Measurements from ENCODE around the gene CSF1R. TPM values are rescaled to one million over a fixed set of nuclear protein-coding genes. Genes with fewer than 3 reads are reported as not detected.
"Not testable (repeated sequence)": the region's sequence is repeated elsewhere in the genome, so short reads cannot be mapped to it uniquely, and the experiment has no call there.

CSF1R gene
- total and polyA plus RNA-seq, 8 donors, result 3.0 to 235 (median 25.2) TPM

DNA sequence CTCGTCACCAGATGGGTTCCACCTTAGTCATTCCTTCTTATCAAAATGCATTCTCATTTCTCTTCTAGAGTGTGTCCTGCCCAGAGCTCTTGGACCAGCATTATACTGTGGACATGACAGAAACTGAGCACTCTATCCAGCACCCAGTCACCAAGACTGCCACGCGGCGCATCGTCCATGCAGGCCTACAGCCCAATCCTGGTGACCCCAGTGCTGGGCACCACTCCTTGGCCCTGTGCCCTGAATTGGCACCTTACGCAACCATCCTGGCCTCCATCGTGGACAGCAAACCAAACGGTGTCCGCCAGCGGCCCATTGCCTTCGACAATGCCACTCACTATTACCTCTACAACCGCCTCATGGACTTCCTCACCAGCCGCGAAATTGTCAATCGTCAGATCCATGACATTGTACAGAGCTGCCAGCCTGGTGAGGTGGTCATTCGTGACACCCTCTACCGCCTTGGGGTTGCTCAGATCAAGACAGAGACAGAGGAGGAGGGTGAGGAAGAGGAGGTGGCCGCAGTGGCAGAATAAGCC, 34.6 kb downstream of the CSF1R start:
- intact Hi-C loops (cut with DNase I; ENCODE audit: low total_unique reads), result no loop called here
- Histone ChIP-seq H3K4me1 (peaks cover 0 to 4% (median 0%) of the 10 kb centered on the region in 4 donors), H3K27me3 (no peaks in the 10 kb centered on the region), H3K9me3 (no peaks in the 10 kb centered on the region), H3K36me3 (peaks cover 78 to 98% (median 96%) of the 10 kb centered on the region in 4 donors), H3K27ac (no peak overlapping the region), H3K4me3 (no peak overlapping the region)
- DNase-seq, result no peak
- TF ChIP-seq EP300 (IDR thresholded peaks at IDR 0.05) (no peak), POLR2A (IDR thresholded peaks at IDR 0.05) (no peak), POLR2AphosphoS5 (IDR thresholded peaks at IDR 0.05) (no peak)
- TF ChIP-seq, protein P1, sequence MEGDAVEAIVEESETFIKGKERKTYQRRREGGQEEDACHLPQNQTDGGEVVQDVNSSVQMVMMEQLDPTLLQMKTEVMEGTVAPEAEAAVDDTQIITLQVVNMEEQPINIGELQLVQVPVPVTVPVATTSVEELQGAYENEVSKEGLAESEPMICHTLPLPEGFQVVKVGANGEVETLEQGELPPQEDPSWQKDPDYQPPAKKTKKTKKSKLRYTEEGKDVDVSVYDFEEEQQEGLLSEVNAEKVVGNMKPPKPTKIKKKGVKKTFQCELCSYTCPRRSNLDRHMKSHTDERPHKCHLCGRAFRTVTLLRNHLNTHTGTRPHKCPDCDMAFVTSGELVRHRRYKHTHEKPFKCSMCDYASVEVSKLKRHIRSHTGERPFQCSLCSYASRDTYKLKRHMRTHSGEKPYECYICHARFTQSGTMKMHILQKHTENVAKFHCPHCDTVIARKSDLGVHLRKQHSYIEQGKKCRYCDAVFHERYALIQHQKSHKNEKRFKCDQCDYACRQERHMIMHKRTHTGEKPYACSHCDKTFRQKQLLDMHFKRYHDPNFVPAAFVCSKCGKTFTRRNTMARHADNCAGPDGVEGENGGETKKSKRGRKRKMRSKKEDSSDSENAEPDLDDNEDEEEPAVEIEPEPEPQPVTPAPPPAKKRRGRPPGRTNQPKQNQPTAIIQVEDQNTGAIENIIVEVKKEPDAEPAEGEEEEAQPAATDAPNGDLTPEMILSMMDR (IDR thresholded peaks at IDR 0.05), result no peak
- 86 to 90% (median 88%) methylated on average over 18 of the region's 18 CpGs for WGBS, 5 donors

DNA sequence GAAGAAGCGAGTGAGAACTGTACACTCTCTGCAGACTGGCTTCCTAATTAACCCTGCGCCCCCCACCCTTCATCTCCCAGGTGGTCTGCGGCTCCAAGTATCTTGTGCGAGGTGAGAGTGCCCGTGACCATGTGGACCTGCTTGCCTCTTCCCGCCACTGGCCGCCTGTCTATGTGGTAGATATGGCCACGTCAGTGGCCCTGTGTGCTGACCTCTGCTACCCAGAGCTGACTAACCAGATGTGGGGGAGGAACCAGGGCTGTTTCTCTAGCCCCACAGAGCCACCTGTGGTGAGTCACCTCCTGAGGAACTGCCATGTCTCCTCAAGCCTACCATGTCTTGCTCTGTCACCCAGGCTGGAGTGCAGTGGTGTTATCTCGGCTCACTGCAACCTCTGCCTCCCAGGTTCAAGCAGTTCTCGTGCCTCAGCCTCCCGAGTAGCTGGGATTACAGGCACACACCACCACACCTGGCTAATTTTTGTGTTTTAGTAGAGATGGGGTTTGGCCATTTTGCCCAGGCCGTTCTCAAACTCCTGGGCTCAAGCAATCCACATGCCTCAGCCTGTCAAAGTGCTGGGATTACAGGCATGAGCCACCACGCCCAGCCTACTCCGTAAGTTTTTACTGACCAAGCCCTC, 36.1 kb downstream of the CSF1R start:
- DNase-seq; H3K9me3 ChIP-seq; H3K27ac ChIP-seq; H3K4me3 ChIP-seq; intact Hi-C loops (cut with DNase I; ENCODE audit: low total_unique reads); H3K27me3 ChIP-seq; H3K4me1 ChIP-seq: not testable (repeated sequence)
- 88 to 94% (median 90%) methylated on average over 13 to 14 of the region's 14 CpGs for WGBS, 5 donors
- H3K36me3 ChIP-seq, result peaks cover 85 to 100% (median 100%) of the 10 kb centered on the region in 4 donors

DNA sequence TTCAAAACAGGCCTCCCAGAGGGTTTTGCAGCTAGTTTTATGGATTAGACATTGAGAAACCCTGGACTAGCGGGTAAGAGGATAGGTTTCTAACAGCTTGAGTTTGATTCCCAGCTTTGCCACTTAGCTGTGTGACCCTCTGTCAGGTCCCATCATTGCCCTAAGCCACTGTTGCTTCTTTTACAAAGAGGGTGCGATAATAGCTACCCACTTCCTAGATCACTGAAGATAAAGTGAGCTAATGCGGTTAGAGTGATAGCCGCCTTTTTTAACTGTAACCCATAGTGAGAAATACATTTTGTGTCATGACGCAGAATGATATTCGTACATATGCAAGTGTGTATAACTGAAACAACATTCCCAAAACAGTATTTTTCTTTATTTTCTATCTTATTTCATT, 40.3 kb downstream of the CSF1R start:
- H3K4me3 ChIP-seq, result no peak overlapping the region
- H3K9me3 ChIP-seq, result no peaks in the 10 kb centered on the region
- H3K27ac ChIP-seq, result no peak overlapping the region
- intact Hi-C loops (cut with DNase I; ENCODE audit: low total_unique reads), result no loop called here
- no peak for TF ChIP-seq POLR2AphosphoS5 (IDR thresholded peaks at IDR 0.05)
- no peak for TF ChIP-seq EP300 (IDR thresholded peaks at IDR 0.05)
- no peak for DNase-seq
- H3K4me1 ChIP-seq, result peaks cover 5 to 17% (median 10%) of the 10 kb centered on the region in 4 donors
- 80 to 98% (median 93%) methylated on average over 6 of the region's 6 CpGs for WGBS, 5 donors
- H3K27me3 ChIP-seq, result no peaks in the 10 kb centered on the region
- peaks cover 83 to 100% (median 100%) of the 10 kb centered on the region in 4 donors for H3K36me3 ChIP-seq

DNA sequence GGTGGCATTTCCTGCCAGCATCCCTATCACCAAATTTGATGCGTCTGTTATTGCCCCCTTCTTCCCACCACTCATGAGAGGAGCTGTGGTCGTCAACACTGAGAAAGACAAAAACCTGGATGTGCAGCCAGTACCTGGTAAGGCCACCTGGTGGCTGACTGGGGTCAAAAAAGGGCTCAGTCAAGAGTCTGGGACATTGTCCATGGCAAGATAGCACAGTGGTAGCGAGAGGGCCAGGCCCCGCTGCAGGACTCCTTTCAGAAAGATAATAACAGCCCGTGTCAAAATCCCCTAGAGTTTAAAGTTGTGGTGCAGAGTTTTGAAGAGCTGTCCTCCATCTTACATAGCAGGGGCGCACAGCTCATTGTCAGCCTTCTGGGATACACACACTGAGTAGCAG, 40.8 kb downstream of the CSF1R start:
- intact Hi-C loops (cut with DNase I; ENCODE audit: low total_unique reads), result no loop called here
- Histone ChIP-seq H3K27ac (no peak overlapping the region), H3K36me3 (peaks cover 83 to 100% (median 100%) of the 10 kb centered on the region in 4 donors), H3K4me3 (no peak overlapping the region), H3K9me3 (no peaks in the 10 kb centered on the region), H3K27me3 (no peaks in the 10 kb centered on the region), H3K4me1 (peaks cover 5 to 17% (median 10%) of the 10 kb centered on the region in 4 donors)
- no peak for DNase-seq
- TF ChIP-seq, protein P1 (IDR thresholded peaks at IDR 0.05), result no peak
- TF ChIP-seq EP300 (IDR thresholded peaks at IDR 0.05), result no peak
- no peak for TF ChIP-seq POLR2AphosphoS5 (IDR thresholded peaks at IDR 0.05)
- TF ChIP-seq POLR2A (IDR thresholded peaks at IDR 0.05), result no peak
- WGBS, 5 donors, result 83 to 90% (median 86%) methylated on average over 6 of the region's 6 CpGs

DNA sequence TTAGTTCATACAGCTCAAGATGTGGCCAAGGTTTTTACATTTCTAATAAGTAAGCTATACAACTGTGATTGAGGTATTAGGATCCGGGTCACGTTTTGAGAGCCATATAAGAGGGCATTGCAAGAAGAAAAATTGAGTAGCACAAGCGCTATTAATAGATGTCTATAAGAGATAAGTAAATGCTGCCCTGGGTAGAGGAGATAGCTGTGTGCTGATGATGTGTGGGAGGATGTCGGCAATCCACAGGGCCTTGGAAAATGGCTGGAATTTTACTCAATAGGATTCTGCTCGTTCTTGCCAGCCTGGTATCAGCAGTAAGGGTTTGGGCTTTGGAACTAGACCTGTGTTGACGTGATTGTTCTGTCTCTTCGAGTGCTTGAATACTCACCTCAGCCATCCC, 41.6 kb downstream of the CSF1R start:
- WGBS, 5 donors, result 77 to 94% (median 88%) methylated on average over 7 of the region's 7 CpGs
- H3K27ac ChIP-seq, result no peak overlapping the region
- peaks cover 5 to 17% (median 10%) of the 10 kb centered on the region in 4 donors for H3K4me1 ChIP-seq
- intact Hi-C loops (cut with DNase I; ENCODE audit: low total_unique reads), result no loop called here
- no peak overlapping the region for H3K4me3 ChIP-seq
- peaks cover 80 to 100% (median 100%) of the 10 kb centered on the region in 4 donors for H3K36me3 ChIP-seq
- no peaks in the 10 kb centered on the region for H3K27me3 ChIP-seq
- H3K9me3 ChIP-seq, result no peaks in the 10 kb centered on the region
- no peak for TF ChIP-seq POLR2A (IDR thresholded peaks at IDR 0.05)
- no peak for TF ChIP-seq POLR2AphosphoS5 (IDR thresholded peaks at IDR 0.05)
- no peak for TF ChIP-seq EP300 (IDR thresholded peaks at IDR 0.05)
- TF ChIP-seq, protein P1 (IDR thresholded peaks at IDR 0.05), result no peak
- DNase-seq, result no peak

Measured in stomach (tissue), 9 donors.